Measurements from ENCODE around the gene ZNF575.

The ZNF575 gene

DNA sequence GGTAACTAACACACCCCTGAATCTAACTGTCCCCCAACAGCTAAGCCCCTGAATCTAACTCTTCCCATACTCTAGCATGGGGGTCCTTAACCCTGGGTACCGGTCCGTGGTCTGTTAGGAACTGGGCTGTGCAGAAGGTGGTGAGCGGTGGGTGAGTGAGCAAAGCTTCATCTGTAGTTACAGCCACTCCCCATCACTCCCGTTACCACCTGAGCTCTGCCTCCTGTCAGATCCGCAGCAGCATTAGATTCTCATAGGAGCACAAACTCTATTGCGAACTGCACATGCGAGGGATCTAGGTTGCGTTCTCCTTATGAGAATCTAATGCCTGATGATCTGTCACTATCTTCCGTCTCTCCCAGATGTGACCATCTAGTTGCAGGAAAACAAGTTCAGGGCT is 22.3 kb upstream of the ZNF575 start:
- no peak for TF ChIP-seq NFIC (IDR thresholded peaks at IDR 0.05)
- TF ChIP-seq EGR1 (IDR thresholded peaks at IDR 0.05), result no peak
- TF ChIP-seq REST (IDR thresholded peaks at IDR 0.05; ENCODE audit: low read depth), result no peak
- TF ChIP-seq CREB1 (IDR thresholded peaks at IDR 0.05; ENCODE audit: low read depth), result no peak
- TF ChIP-seq ZBTB7A (IDR thresholded peaks at IDR 0.05; ENCODE audit: low read depth), result no peak
- no peak for TF ChIP-seq RAD21 (IDR thresholded peaks at IDR 0.05; ENCODE audit: low read depth)
- no peak for TF ChIP-seq EP300 (IDR thresholded peaks at IDR 0.05; ENCODE audit: borderline replicate concordance)
- no peak for TF ChIP-seq CEBPB (IDR thresholded peaks at IDR 0.05)

- TF ChIP-seq ZBTB7A (IDR thresholded peaks at IDR 0.05; ENCODE audit: low read depth), result no peak
- no peak for TF ChIP-seq TCF12 (IDR thresholded peaks at IDR 0.05; ENCODE audit: low read depth)
- no peak for TF ChIP-seq USF1 (IDR thresholded peaks at IDR 0.05)
- no peak for TF ChIP-seq REST (IDR thresholded peaks at IDR 0.05; ENCODE audit: low read depth)
- TF ChIP-seq FOXM1 (IDR thresholded peaks at IDR 0.05; ENCODE audit: borderline replicate concordance, low read depth), result no peak
- TF ChIP-seq CEBPB (IDR thresholded peaks at IDR 0.05), result no peak
Observed at GRCh38 chr19:43511324-43511723, 21.7 kb upstream of the ZNF575 start.

GRCh38 chr19:43518051-43518450 is 14.9 kb upstream of the ZNF575 start:
- TF ChIP-seq FOXM1 (IDR thresholded peaks at IDR 0.05; ENCODE audit: borderline replicate concordance, low read depth) (no peak), EGR1 (IDR thresholded peaks at IDR 0.05) (no peak), TAF1 (IDR thresholded peaks at IDR 0.05; ENCODE audit: low read depth) (no peak), NFIC (IDR thresholded peaks at IDR 0.05) (no peak), EP300 (IDR thresholded peaks at IDR 0.05; ENCODE audit: borderline replicate concordance) (no peak), REST (IDR thresholded peaks at IDR 0.05; ENCODE audit: low read depth) (no peak), TCF12 (IDR thresholded peaks at IDR 0.05; ENCODE audit: low read depth) (no peak), CEBPB (IDR thresholded peaks at IDR 0.05) (no peak), YY1 (IDR thresholded peaks at IDR 0.05; ENCODE audit: low read depth) (no peak), ZBTB7A (IDR thresholded peaks at IDR 0.05; ENCODE audit: low read depth) (no peak), TEAD4 (IDR thresholded peaks at IDR 0.05) (no peak), RAD21 (IDR thresholded peaks at IDR 0.05; ENCODE audit: low read depth) (no peak), CREB1 (IDR thresholded peaks at IDR 0.05; ENCODE audit: low read depth) (no peak)
- TF ChIP-seq, protein P1, sequence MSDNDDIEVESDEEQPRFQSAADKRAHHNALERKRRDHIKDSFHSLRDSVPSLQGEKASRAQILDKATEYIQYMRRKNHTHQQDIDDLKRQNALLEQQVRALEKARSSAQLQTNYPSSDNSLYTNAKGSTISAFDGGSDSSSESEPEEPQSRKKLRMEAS (IDR thresholded peaks at IDR 0.05), result no peak

GRCh38 chr19:43519436-43520088 is 13.4 kb upstream of the ZNF575 start:
- TF ChIP-seq REST (IDR thresholded peaks at IDR 0.05; ENCODE audit: low read depth) (no peak), RAD21 (IDR thresholded peaks at IDR 0.05; ENCODE audit: low read depth) (peak; percentile 94), YY1 (IDR thresholded peaks at IDR 0.05; ENCODE audit: low read depth) (no peak)
